Sigmoid colon (tissue), 4 donors: ENCODE measurements around the gene NR2C2.

Experiments used
- POLR2AphosphoS5 ChIP-seq, 4 donors: sonication (generic); formaldehyde crosslinking; IDR thresholded peaks; one replicate each; pipeline ENCODE4 v1.6.1; 2017; ENCODE audit warnings: antibody characterized with exemption in 4 of 4
- TF ChIP-seq, protein P1 (sequence below), 4 experiments: fragments of 450-650 bp in 3 of 4; fragments of 200-600 bp in 1 of 4; IDR thresholded peaks; one replicate each; pipeline ENCODE4 v1.5.1; 2016 to 2019; ENCODE audit warnings: antibody characterized with exemption in 4 of 4, mild to moderate bottlenecking in 3 of 4, moderate library complexity in 2 of 4

DNA sequence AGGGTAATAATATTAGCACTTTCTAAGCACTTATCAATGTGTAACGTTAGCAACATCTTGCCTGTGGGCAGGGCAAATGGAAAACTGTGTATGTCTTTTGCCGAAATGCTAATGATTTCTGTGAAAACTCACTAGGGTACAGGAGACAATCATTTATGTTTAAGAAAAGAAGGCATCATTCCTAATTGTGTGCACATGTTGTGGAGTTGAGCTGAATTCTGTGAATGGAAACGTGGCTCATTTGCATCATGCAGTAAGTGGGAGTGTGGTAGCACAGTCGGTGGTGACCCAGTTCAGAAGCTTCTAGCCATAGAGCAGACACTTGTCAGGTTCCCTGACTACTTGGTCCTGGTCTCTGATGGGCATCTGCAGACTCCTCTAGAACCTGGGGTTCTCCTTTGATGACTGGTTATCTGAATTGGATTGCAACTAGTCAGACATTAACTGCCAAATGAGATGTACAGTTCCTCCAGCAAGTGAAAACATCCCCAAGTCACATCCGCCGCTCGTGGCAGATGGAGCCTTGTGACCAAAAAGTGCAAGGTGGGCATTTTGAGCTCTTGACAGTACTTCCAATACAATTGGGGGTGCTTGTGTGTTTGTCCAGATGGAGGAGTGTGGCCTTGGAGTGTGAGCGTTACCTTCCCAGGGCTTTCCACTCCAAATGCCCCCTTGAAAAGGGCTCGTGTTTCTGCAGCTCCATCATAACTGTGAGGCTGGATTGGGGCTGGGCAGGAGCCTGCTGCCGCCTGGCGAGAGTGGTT lies 96.2 kb downstream of the NR2C2 start:
- no peak for TF ChIP-seq POLR2AphosphoS5 (IDR thresholded peaks at IDR 0.05)
- TF ChIP-seq, protein P1, sequence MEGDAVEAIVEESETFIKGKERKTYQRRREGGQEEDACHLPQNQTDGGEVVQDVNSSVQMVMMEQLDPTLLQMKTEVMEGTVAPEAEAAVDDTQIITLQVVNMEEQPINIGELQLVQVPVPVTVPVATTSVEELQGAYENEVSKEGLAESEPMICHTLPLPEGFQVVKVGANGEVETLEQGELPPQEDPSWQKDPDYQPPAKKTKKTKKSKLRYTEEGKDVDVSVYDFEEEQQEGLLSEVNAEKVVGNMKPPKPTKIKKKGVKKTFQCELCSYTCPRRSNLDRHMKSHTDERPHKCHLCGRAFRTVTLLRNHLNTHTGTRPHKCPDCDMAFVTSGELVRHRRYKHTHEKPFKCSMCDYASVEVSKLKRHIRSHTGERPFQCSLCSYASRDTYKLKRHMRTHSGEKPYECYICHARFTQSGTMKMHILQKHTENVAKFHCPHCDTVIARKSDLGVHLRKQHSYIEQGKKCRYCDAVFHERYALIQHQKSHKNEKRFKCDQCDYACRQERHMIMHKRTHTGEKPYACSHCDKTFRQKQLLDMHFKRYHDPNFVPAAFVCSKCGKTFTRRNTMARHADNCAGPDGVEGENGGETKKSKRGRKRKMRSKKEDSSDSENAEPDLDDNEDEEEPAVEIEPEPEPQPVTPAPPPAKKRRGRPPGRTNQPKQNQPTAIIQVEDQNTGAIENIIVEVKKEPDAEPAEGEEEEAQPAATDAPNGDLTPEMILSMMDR (IDR thresholded peaks at IDR 0.05), result no peak
